NK-92 (cell line): ENCODE data around the gene CAV1.
"Not testable (repeated sequence)": the region's sequence is repeated elsewhere in the genome, so short reads cannot be mapped to it uniquely, and the experiment has no call there.

Source experiments
- DNase-seq: peaks from one replicate; lab custom pipeline; 2025; ENCODE audit not compliant: unreplicated experiment; lab: John Stamatoyannopoulos, UW

Gene CAV1

GRCh38 chr7:116577320-116577871 is 52.6 kb downstream of the CAV1 start:
- DNase-seq, result no peak

GRCh38 chr7:116578526-116578925 is 53.7 kb downstream of the CAV1 start:
- DNase-seq, result no peak

GRCh38 chr7:116579322-116579721 is 54.5 kb downstream of the CAV1 start:
- no peak for DNase-seq

GRCh38 chr7:116579835-116580234 is 55.0 kb downstream of the CAV1 start:
- no peak for DNase-seq

- no peak for DNase-seq
These were observed 57.4 kb downstream of the CAV1 start for GRCh38 chr7:116582164-116582732.

- no peak for DNase-seq
These were observed 58.1 kb downstream of the CAV1 start for GRCh38 chr7:116582806-116583444.

GRCh38 chr7:116583653-116584052 is 58.8 kb downstream of the CAV1 start:
- no peak for DNase-seq

- no peak for DNase-seq
These were observed 59.9 kb downstream of the CAV1 start for GRCh38 chr7:116584721-116585120.

- DNase-seq, result no peak
These were observed 60.6 kb downstream of the CAV1 start for GRCh38 chr7:116585392-116585791.

GRCh38 chr7:116585967-116586366 is 61.1 kb downstream of the CAV1 start:
- no peak for DNase-seq

GRCh38 chr7:116587200-116587599 is 62.4 kb downstream of the CAV1 start:
- not testable (repeated sequence) for DNase-seq

- DNase-seq, result no peak
These were observed 63.4 kb downstream of the CAV1 start for GRCh38 chr7:116588225-116588624.

- no peak for DNase-seq
These were observed 64.1 kb downstream of the CAV1 start for GRCh38 chr7:116588641-116589594.

- no peak for DNase-seq
These were observed 66.6 kb downstream of the CAV1 start for GRCh38 chr7:116591202-116592040.

GRCh38 chr7:116592041-116592355 is 67.2 kb downstream of the CAV1 start:
- DNase-seq, result no peak

- no peak for DNase-seq
These were observed 67.6 kb downstream of the CAV1 start for GRCh38 chr7:116592445-116592844.

GRCh38 chr7:116593359-116594075 is 68.7 kb downstream of the CAV1 start:
- DNase-seq, result no peak

GRCh38 chr7:116595063-116595462 is 70.2 kb downstream of the CAV1 start:
- DNase-seq, result no peak

- no peak for DNase-seq
These were observed 72.5 kb downstream of the CAV1 start for GRCh38 chr7:116597384-116597783.

GRCh38 chr7:116598278-116598677 is 73.4 kb downstream of the CAV1 start:
- no peak for DNase-seq
